NCI-H345 treated with DMSO at 0.1 percent for 48 hours (cell line): Measurements from ENCODE around the gene CNTN5.

ENCODE experiments used
- DNase-seq: peaks from one replicate; lab custom pipeline; 2025; ENCODE audit not compliant: unreplicated experiment; lab: John Stamatoyannopoulos, UW

Gene CNTN5

DNA sequence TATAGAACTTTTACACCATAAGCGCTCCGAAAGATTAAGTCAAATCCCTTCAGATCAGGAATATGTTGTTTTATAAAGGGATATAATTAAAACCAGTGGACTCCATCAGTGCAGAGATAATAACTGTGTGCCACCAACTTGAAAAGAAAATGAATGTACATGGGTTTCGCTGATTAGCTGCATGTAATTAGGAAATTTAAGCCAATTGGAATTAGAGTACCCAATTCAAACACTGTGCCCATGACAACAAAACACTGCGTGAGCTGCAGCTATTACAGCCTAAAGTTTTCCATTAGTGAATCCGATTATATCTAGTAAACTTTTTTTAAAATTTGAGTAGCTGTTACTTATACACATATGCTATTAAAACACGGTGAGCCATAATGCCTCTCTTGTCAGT lies 1274.0 kb downstream of the CNTN5 start:
- no peak for DNase-seq

DNA sequence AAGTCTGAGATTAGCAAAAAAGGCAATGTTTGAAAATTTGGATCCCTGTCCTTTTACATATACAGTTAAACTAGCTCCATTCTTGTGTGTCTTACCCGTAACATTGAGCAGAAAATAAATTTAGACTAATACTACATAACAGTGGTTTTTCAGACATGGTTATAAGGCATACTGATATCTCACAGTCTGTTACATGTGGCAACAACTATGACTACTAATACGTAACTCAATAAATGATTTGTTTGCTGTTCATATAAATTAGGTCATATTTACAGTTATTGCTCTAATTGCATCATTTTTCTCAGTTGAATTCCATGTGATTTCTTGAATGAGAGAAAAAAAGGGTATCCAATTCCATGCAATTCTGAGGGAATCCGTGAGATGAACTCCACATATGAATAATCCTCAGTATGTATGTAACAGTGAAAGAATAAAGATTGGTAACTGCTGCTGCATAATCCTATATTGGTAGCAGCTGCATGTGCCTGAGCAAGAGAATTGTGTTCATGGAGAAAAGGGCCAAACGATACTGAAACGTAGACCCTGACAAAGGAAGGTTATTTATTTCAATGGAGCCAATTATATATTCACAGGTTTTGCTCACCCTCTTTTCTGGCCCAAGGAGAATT lies 1275.4 kb downstream of the CNTN5 start:
- no peak for DNase-seq

DNA sequence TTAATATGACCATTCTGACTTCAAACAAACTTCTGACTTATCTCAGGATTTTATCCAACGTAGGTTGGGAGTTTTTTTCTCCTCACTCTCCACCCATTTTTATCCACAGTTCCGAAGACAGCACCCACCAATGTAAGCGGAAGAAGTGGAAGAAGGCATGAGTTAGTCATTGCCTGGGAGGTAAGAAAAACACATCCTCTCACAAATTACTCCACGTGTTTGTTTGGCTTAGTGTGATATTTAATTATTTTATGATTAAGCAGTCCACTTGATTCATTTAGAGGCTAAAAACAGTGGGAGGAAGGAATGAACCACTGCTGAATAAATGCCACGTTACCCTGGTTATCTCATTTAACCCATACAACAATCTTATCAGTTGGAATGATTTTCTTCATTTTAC lies 1276.8 kb downstream of the CNTN5 start:
- no peak for DNase-seq

DNA sequence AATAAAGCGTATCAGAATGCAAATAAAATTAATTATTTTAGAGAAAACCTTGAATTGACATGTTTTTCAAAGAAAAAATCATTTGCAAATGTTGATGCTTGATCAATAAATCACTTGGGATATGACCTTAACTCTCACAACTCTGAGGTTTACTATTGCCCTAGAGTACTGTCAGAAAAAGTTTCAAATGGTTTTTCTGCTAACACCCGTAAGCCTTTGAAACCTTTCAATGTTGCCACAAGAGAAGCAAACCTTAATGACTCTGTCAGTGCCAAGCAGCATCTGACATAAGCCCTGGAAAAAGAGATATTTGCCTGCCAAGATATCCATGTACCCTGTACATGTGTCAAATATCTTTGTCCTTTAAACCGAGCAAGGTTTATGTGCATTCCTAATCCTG lies 1282.1 kb downstream of the CNTN5 start:
- DNase-seq, result no peak

DNA sequence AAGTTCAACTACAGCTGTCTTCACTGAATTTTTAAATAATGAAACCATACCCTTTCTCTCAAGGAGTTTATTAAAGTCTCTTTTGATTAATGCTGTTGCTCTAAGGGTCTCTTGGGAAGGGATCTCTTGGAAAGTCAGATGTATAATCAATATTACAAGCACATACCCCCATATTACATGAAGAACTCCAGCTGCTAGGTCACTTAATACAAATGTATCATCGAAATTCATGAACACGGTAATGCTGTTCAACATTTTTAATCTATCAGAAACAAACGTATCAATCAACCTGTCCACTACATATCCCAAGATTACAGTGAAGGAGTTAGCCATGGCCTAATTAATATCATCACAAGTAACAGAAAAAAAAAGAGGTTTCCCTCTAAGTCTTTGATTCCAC lies 1283.1 kb downstream of the CNTN5 start:
- no peak for DNase-seq

DNA sequence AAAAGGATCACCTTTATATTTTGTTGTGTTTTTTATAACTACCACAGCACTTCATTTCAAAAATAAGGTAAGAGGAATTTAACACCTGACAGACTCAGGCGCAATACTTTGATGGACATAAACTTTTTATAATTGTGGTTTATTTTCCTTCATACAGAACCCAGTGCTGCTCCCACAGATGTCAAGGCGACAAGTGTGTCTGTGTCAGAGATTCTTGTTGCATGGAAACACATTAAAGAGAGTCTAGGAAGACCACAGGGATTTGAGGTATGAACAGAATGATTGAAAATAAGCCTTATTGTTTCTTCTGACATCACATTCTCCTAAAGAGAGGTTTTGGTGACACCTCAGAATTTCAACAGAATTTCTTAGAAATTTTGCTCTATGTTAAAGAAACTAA lies 1287.5 kb downstream of the CNTN5 start:
- no peak for DNase-seq

DNA sequence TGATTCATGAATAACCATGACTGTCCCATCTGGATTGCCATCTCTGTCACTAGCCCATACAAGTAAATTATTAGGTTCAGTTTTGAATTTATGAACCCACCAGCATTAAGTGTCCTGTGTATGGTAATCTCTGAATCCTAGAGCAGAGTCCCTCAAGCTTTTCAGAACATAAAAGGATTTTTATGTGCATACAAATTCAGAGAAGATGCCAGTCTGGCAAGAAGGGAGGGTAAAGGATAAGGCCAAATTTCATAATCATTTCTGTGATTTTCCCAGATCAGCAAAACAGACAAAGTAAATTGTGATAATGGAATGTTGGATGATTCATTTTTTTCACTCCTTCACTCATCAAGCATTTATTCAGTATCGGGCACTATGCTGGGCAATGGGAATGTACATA lies 1295.2 kb downstream of the CNTN5 start:
- DNase-seq, result no peak

DNA sequence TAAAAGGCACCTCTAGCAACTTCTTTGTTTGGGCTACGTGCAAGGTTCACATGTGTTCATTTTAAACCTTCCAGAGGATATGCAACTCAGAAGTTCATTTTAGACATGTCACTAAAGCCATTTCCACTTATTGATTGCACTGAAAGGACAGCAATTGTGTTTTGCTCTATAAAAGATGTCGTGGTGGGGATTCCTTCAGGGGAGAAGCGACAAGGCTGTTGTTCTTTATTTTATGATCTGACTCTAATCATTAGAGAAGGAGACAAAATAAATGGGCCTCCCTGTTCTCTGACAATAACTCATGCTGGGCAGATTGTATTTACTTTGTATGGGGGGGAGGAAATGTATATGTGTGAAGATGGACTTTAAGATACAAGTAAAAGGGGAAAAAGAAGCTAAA lies 1296.2 kb downstream of the CNTN5 start:
- no peak for DNase-seq

DNA sequence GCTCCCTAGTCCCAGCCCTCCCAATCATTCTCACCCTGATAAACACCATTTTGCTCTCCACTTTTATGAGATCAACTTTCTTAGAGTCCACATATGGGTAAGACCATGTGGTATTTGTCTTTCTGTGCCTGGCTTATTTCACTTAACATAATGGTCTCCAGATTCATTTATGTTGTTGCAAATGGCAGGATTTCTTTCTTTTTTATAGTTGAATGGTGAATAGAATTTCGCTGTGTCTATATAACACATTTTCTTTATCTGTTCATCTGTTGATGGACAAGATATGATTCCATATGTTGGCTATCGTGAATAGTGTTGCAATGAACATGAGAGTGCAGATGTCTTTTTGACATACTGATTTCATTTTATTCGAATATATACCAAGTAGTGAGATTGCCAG lies 1298.9 kb downstream of the CNTN5 start:
- DNase-seq, result no peak

DNA sequence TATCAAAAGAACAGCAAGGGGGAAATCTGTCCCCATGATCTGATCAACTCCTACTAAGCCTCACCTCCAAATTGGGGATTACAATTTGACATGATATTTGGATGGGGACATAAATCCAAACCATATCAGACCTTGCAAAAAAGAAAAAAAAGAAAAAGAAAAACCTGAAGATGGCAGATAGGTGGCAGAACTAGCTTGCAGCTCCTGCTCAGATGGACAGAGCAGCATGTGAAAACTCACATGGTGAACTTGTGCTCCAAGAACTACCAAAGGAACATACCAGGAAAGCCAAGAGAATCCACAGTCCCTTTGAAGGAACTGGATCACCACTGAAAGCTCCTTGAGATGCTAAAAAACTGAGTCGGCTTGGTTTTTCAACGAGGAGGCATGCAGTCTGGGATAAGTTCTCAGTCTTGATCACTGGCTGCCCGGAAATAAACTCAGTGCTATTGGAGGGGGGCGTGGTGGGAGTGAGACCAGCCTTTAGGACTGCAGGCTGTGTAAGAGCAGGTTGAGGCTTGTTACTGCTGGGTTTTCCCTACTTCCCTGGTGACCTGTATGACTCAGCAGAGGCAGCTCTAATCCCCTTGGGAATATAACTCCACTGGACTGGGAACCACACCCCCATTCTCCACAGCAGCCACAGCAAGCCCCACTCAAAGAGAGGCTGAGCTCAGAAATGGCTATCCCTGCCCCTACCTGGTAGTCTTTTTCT lies 1308.0 kb downstream of the CNTN5 start:
- no peak for DNase-seq

DNA sequence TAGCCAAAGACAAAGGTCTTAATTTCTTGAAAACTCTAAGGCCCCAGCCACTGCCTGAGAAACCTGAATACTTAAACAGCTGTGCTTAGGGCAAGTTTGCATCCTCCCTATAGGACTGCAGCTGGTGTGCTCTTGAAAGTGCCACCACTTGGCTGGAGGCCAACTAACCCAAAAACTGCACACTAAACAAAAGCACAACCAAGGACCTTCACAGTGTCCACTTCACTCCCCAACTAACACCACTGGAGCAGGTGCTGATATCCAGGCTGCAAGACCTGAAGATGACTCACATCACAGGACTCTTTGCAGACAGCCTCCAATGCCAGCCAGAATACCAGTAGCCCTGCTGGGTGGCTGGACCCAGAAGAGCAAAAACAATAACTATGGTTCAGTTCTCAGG lies 1308.6 kb downstream of the CNTN5 start:
- DNase-seq, result no peak

DNA sequence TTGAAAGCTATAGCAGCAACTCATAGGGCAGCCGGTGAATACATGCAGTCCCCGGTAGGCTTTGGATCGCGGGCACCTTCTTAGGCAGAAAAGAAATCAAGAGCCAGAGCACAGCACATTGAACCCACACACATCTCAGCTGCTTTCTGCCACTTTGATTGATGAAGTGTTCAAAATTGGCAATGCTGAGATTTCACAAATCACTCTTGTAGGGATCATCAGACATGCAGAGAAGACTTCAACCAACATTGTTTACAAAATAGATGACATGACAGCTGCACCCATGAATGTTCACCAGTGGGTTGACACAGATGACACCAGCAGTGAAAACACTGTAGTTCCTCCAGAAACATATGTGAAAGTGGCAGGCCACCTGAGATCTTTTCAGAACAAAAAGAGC lies 1316.1 kb downstream of the CNTN5 start:
- no peak for DNase-seq

DNA sequence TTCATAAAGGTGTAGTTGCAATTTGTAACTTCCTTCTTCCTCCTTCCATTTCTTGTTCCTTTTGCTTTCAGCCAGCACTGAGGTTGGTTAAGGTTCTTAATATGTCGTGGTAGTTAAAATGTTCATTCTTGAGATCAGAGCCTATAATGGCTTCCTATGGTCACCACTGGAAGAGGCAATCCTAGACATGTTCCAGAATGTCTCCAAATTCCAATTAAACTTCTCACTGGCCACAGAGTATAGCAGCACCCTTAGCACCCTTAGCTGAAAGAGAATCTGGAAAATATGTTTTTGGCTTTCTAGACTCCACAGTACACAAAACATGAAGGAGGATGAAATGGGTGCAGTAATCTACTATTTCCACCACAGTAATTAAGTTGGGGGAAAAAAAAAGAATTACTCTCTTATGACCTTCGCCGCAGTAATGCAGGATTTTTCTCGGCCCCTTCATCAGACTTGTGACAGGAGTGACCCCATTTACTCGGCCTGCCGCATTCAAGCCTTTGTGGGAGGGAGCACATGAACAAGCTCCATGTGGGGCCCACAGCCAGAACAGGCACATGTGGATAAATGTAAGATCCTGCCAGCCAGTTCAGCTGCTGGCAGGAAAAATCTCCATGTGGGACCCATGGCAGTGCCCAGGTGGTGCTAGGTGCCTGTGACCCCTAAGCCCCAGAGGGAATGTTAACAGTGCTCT lies 1317.5 kb downstream of the CNTN5 start:
- no peak for DNase-seq

DNA sequence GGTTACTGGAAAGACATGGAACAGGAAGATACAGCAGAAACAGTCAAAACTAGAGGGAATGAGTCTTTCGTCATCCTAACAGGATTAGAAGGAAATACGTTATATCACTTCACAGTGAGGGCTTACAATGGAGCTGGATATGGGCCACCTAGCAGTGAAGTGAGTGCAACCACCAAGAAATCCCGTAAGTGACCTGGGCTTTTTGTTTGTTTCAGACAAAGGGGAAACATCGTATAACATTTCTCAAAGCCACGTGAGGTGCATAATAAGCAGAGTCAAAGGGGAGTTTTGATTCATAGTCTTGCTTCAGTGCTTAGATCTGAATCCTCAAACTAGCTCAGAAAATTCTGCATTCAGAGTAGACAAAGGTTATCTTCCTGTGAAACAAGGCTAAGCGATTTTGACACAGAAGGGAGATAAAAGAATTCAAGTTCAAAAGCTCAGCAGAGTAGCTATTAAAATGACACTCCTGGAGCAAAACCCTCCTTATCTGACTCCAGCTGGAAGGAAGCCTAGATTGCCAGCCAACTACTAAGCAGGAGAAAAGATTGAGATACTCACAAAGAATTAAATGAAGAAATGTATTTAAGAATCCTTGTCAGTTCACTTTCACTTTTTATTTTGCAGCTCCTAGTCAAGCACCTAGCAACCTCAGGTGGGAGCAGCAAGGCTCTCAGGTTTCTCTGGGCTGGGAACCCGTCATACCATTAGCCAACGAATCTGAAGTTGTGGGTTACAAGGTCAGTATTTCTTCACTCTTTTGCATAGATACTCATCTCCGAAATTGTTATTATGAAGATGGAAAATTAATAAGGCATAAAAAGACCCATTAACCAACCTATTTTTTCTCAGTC lies 1319.9 kb downstream of the CNTN5 start:
- DNase-seq, result no peak

DNA sequence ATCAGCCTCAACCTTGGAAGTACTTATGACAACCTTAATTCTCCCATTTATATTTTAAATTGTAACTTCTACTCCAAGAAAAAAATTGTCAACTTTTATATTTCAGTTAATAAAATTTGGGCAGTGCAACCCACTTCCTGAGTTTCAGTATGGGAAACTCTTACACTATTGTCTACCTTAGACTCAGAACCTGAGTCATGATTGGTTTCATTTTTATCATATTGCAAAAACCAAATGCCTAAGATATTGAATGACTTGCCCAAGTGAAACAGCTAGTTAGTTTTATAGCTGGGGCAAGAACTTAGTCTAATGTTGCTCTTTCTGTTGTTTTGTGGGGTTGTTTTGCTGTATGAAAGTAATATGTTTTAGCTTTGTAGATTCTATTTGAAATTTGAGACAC lies 1332.3 kb downstream of the CNTN5 start:
- no peak for DNase-seq

DNA sequence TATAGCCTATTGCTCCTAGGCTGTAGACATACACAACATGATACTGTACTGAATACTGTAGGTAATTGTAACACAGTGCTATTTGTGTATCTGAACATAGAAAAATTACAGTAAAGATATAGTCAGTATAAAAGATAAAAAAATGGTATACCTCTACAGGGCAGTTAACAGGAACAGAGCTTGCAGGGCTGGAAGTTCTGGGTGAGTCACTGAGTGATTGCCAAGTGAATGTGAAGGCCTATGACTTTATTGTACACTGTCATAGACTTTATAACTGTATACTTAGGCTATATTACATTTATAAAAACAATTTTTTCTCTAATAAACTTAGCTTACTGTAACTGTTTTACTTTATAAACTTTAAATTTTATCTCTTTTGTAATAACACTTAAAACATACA lies 1334.0 kb downstream of the CNTN5 start:
- no peak for DNase-seq

DNA sequence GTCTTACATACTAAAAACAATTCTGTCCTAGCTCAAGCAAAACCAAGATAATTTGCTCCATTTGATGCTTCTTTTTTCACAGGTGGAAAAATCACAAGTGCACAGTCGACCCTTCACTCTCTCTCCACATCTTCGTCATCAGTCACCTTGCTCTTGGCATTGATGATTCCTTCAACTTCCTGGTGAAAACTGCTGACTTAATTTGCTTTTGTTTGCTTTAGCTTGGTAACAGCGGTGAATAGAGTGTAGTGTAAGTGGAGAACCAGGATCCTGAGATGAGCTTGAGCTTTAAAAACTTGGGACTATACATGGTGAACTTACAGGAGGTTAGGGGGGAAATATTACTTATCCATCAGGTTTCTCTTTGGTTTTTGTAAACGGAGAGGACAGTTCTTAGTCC lies 1335.3 kb downstream of the CNTN5 start:
- DNase-seq, result no peak

DNA sequence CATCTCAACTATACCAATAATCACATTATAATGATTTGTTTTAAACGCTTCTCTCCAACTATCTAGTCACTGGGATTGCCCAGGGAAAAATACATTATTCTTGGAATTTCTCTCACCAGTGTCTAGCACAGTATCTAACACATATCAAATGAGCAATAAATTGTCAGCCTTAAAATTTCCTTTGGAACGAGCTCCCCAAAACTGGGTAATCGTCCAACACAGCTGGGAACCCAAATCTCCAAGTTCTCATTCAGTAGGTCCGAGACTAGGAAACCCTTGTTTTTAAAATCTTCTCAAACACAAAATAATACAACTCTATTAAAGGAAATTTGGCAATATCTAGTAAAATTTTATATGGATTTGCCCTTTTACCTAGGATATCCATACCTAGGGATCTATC lies 1338.5 kb downstream of the CNTN5 start:
- no peak for DNase-seq

DNA sequence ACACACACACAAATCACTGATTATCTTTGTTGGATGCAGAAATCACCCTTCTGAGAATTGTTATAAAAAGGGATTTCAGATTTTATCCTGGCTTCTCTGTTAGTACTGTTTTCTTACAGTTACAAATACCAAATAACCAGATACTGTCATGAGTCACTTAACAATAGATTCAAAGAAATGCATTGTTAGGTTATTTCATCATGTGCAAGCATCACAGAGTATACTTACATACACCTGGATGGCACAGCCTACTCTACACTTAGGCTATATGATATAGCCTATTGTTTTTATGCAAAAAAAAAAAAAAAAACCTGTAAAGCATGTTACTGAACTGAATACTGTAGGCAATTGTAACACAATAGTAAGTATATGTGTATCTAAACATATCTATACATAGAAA lies 1347.1 kb downstream of the CNTN5 start:
- no peak for DNase-seq

DNA sequence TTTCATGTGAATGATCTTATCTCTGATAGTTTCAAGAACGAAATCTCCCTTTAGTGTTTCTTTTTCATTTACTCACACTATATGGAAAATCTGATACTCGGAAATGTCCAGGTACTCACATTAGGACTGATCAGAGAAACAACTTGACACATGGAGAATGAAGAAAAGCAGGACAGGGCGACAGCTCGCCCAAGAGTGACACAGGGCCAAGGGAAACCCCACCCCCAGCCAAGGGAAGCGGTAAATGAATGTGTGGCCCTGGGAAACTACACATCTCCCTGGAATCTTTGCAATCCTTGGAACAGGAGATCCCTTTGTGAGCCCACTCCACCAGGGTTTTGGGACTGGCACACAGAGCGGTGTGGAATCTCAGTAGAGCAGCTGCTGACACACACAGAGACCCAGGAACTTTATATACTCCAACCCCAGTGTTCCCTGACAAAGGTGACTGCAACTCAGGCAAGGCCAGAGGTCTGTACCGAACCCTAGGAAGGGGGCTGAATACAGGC lies 1362.7 kb downstream of the CNTN5 start:
- DNase-seq, result no peak

DNA sequence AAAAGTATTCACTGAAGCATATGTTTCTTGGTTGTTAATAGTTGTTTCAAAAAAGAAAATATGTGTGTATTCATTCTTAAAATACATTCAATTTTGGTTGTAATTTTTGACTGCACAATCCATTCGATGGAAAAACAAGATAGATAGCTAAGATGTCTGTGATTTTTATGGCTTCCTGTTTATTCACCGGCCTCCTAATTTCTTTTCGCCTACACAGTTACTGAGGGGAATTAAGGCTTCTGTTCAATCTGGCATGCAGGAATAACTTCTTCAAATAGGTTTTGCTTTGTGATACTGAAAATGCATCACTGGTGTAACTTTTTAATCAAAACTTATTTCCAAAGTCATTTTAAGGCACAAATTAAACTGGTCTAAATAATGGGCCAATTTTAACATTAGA lies 1375.5 kb downstream of the CNTN5 start:
- no peak for DNase-seq
